ENCODE results near the gene DPEP2. TPM values are rescaled to one million over a fixed set of nuclear protein-coding genes. Genes with fewer than 3 reads are reported as not detected.
"Not testable (repeated sequence)": the region's sequence is repeated elsewhere in the genome, so short reads cannot be mapped to it uniquely, and the experiment has no call there.

The DPEP2 gene
- total RNA-seq, 1 donor from 2014 or later = not detected

DNA sequence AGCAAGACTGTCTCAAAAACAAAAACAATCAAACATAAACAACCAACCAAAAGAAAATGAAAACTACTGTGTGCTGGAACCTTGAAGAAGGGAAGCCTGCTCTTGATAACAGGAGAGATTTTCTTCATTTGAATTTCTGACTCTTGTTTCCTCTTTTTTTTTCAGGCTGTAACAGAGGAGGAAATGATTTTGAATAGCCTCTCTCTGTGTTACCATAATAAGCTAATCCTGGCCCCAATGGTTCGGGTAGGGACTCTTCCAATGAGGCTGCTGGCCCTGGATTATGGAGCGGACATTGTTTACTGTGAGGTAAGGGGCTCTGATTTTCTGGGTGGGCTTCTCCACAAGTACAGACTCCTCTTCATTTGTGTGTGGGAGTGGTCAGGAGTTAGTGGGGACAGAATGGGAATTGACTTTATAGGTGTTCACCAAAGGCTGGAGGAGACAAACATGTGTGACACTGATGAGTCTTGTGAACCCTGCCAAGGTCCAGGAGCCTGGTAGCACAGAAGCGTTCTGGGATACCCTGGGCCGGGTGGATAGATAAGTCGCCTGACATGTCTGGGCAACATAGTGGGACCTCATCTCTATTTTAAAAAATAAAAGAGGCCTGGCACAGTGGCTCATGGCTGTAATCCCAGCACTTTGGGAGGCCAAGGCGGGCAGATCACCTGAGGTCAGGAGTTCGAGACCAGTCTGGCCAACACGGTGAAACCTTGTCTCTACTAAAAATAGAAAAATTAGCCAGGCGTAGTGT lies 38.7 kb upstream of the DPEP2 start:
- Histone ChIP-seq H3K4me3 (ENCODE audit: low read depth, low read length) (no peak overlapping the region), H3K36me3 (ENCODE audit: control insufficient read depth, insufficient read depth, low read length) (no peaks in the 10 kb centered on the region), H3K27me3 (ENCODE audit: control insufficient read depth, insufficient read depth, low read length) (no peaks in the 10 kb centered on the region)
- no peak for DNase-seq (ENCODE audit: low read depth)
- TF ChIP-seq, protein P1, sequence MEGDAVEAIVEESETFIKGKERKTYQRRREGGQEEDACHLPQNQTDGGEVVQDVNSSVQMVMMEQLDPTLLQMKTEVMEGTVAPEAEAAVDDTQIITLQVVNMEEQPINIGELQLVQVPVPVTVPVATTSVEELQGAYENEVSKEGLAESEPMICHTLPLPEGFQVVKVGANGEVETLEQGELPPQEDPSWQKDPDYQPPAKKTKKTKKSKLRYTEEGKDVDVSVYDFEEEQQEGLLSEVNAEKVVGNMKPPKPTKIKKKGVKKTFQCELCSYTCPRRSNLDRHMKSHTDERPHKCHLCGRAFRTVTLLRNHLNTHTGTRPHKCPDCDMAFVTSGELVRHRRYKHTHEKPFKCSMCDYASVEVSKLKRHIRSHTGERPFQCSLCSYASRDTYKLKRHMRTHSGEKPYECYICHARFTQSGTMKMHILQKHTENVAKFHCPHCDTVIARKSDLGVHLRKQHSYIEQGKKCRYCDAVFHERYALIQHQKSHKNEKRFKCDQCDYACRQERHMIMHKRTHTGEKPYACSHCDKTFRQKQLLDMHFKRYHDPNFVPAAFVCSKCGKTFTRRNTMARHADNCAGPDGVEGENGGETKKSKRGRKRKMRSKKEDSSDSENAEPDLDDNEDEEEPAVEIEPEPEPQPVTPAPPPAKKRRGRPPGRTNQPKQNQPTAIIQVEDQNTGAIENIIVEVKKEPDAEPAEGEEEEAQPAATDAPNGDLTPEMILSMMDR (IDR thresholded peaks at IDR 0.05; ENCODE audit: insufficient read depth, low read length, poor library complexity, severe bottlenecking) = no peak

DNA sequence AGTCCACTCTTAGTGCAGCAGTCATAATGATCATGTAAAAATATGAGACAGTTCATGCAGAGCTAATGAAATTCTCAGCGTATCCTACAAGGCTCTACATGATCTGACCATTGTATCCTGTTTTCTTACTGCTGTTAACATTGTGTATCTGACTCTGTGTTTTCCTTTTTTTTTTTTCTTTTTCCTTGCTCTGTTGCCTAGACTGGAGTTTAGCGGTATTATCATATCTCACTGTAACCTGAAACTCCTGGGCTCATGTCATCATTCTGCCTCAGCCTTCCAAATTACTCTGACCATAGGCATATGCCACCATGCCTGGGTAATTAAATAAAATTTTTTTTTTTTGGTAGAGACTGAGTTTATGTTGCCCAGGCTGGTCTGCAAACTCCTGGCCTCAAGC lies 35.9 kb upstream of the DPEP2 start:
- Histone ChIP-seq H3K36me3 (ENCODE audit: control insufficient read depth, insufficient read depth, low read length) (no peaks in the 10 kb centered on the region), H3K4me3 (ENCODE audit: low read depth, low read length) (no peak overlapping the region), H3K27me3 (ENCODE audit: control insufficient read depth, insufficient read depth, low read length) (no peaks in the 10 kb centered on the region)
- DNase-seq (ENCODE audit: low read depth) = no peak
- TF ChIP-seq, protein P1 (IDR thresholded peaks at IDR 0.05; ENCODE audit: insufficient read depth, low read length, poor library complexity, severe bottlenecking) = no peak

GRCh38 chr16:68033101-68033500 lies 33.8 kb upstream of the DPEP2 start:
- TF ChIP-seq, protein P1 (IDR thresholded peaks at IDR 0.05; ENCODE audit: insufficient read depth, low read length, poor library complexity, severe bottlenecking) = no peak
- Histone ChIP-seq H3K27me3 (ENCODE audit: control insufficient read depth, insufficient read depth, low read length) (no peaks in the 10 kb centered on the region), H3K36me3 (ENCODE audit: control insufficient read depth, insufficient read depth, low read length) (no peaks in the 10 kb centered on the region), H3K4me3 (ENCODE audit: low read depth, low read length) (no peak overlapping the region)
- DNase-seq (ENCODE audit: low read depth) = no peak

DNA sequence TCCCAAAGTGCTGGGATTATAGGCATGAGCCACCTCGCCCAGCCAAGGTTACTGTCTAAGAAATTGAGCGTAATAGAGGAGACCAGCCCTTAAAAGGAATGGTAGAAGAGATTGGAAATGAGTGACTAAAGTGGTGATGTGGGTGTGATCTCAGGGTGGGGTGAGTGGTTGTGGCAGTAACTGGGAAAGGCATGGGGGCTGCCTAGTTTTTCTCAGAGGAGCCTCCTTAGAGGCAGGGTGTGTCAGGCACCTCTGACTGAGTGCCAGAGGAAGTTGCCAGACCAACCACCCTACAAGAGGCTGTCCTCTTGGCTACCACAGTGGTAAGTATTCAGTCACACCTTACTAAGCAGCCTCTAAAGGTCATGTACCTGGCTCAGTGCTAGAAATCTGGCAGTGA lies 32.7 kb upstream of the DPEP2 start:
- no peaks in the 10 kb centered on the region for H3K36me3 ChIP-seq (ENCODE audit: control insufficient read depth, insufficient read depth, low read length)
- TF ChIP-seq, protein P1 (IDR thresholded peaks at IDR 0.05; ENCODE audit: insufficient read depth, low read length, poor library complexity, severe bottlenecking) = no peak
- no peak for DNase-seq (ENCODE audit: low read depth)
- no peak overlapping the region for H3K4me3 ChIP-seq (ENCODE audit: low read depth, low read length)
- H3K27me3 ChIP-seq (ENCODE audit: control insufficient read depth, insufficient read depth, low read length) = no peaks in the 10 kb centered on the region

GRCh38 chr16:68030108-68030507 lies 30.8 kb upstream of the DPEP2 start:
- H3K4me3 ChIP-seq (ENCODE audit: low read depth, low read length); H3K36me3 ChIP-seq (ENCODE audit: control insufficient read depth, insufficient read depth, low read length); DNase-seq (ENCODE audit: low read depth); H3K27me3 ChIP-seq (ENCODE audit: control insufficient read depth, insufficient read depth, low read length): not testable (repeated sequence)

DNA sequence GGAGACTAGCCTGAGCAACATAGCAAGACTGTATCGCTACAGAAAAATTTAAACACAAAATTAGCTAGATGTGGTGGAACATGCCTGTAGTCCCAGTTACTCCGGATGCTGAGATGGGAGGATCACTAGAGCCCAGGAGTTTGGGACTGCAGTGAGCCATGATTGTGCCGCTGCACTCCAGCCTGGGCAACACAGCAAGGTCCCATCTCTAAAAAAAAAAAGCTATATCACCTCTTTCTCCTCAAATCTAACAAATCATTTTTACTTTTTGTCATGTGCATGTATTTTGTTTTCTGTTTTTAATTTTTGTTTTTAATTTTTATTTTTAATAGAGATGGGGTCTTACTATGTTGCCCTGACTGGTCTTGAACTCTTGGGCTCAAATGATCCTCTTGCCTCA lies 29.7 kb upstream of the DPEP2 start:
- Histone ChIP-seq H3K27me3 (ENCODE audit: control insufficient read depth, insufficient read depth, low read length) (no peaks in the 10 kb centered on the region), H3K4me3 (ENCODE audit: low read depth, low read length) (no peak overlapping the region), H3K36me3 (ENCODE audit: control insufficient read depth, insufficient read depth, low read length) (no peaks in the 10 kb centered on the region)
- DNase-seq (ENCODE audit: low read depth) = no peak
- TF ChIP-seq, protein P1 (IDR thresholded peaks at IDR 0.05; ENCODE audit: insufficient read depth, low read length, poor library complexity, severe bottlenecking) = no peak

Measured in kidney epithelial cell (primary cell).